Upper lobe of right lung (tissue), 1 donor: ENCODE results near the gene ZNF578. TPM values are rescaled to one million over a fixed set of nuclear protein-coding genes. Genes with fewer than 3 reads are reported as not detected.
"Not testable (repeated sequence)": the region's sequence is repeated elsewhere in the genome, so short reads cannot be mapped to it uniquely, and the experiment has no call there.

Experiments
- ATAC-seq: fragments of 200-7000 bp; cut with Tn5 transposase; one replicate; pipeline ENCODE4 v1.9.1; 2020; ENCODE audit warnings: mild to moderate bottlenecking, moderate library complexity
- DNase-seq: peaks from one replicate; pipeline ENCODE4 v3.0.0-alpha.2; 2020
- H3K27ac ChIP-seq: fragments of 200-600 bp; one replicate; pipeline ENCODE4 v1.8.0; 2022
- H3K27me3 ChIP-seq: fragments of 200-600 bp; one replicate; pipeline ENCODE4 v1.8.0; 2022; ENCODE audit warnings: mild to moderate bottlenecking
- H3K36me3 ChIP-seq: fragments of 200-600 bp; one replicate; pipeline ENCODE4 v1.8.0; 2022
- H3K4me1 ChIP-seq: fragments of 200-600 bp; one replicate; pipeline ENCODE4 v1.8.0; 2022
- H3K4me3 ChIP-seq: fragments of 200-600 bp; one replicate; pipeline ENCODE4 v1.8.0; 2022; ENCODE audit warnings: mild to moderate bottlenecking
- H3K9me3 ChIP-seq: fragments of 200-600 bp; one replicate; pipeline ENCODE4 v1.8.0; 2022
- intact Hi-C: fragments of 100-400 bp; cut with DNase I; formaldehyde crosslinking; loops from one replicate; pipeline ENCODE4 v1.11.0; 2022
- total RNA-seq: library from RNA; stranded (reverse); fragmentation: NEBNext Ultra II Directional; extraction: Animal tissue kit (Norgen Biotek cat#: 25700); gene quantifications from one replicate; pipeline ENCODE4 v1.2.1, GENCODE V29; 2021
- TF ChIP-seq, protein P1 (sequence below): fragments of 200-600 bp; IDR thresholded peaks from one replicate; pipeline ENCODE4 v1.8.0; 2022; ENCODE audit warnings: antibody characterized with exemption
- donor health status: DM: no; HTN: yes; CAD: no; lungs with severe emphysema.

Gene ZNF578
- total RNA-seq, 1 donor from 2014 or later: 1.5 TPM

DNA sequence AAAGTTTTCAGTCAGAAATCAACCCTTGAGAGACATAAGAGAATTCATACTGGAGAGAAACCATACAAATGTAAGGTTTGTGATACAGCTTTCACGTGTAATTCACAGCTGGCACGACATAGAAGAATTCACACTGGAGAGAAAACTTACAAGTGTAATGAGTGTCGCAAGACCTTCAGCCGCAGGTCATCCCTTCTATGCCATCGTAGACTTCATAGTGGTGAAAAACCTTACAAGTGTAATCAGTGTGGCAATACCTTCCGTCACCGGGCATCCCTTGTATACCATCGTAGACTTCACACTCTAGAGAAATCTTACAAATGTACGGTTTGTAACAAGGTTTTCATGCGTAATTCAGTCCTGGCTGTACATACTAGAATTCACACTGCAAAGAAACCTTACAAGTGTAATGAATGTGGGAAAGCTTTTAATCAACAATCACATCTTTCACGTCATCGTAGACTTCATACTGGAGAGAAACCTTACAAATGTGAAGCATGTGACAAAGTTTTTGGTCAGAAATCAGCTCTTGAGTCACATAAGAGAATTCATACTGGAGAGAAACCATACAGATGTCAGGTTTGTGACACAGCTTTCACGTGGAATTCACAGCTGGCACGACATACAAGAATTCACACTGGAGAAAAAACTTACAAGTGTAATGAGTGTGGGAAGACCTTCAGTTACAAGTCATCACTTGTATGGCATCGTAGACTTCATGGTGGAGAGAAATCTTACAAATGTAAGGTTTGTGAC is 101.0 kb downstream of the ZNF578 start:
- H3K27me3 ChIP-seq: no peaks in the 10 kb centered on the region
- H3K27ac ChIP-seq: no peak overlapping the region
- DNase-seq: no peak
- peaks cover 69% of the 10 kb centered on the region for H3K9me3 ChIP-seq
- no peak for ATAC-seq
- intact Hi-C loops: no loop called here
- no peaks in the 10 kb centered on the region for H3K4me1 ChIP-seq
- TF ChIP-seq, protein P1, sequence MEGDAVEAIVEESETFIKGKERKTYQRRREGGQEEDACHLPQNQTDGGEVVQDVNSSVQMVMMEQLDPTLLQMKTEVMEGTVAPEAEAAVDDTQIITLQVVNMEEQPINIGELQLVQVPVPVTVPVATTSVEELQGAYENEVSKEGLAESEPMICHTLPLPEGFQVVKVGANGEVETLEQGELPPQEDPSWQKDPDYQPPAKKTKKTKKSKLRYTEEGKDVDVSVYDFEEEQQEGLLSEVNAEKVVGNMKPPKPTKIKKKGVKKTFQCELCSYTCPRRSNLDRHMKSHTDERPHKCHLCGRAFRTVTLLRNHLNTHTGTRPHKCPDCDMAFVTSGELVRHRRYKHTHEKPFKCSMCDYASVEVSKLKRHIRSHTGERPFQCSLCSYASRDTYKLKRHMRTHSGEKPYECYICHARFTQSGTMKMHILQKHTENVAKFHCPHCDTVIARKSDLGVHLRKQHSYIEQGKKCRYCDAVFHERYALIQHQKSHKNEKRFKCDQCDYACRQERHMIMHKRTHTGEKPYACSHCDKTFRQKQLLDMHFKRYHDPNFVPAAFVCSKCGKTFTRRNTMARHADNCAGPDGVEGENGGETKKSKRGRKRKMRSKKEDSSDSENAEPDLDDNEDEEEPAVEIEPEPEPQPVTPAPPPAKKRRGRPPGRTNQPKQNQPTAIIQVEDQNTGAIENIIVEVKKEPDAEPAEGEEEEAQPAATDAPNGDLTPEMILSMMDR: no peak
- peaks cover 31% of the 10 kb centered on the region for H3K36me3 ChIP-seq
- no peak overlapping the region for H3K4me3 ChIP-seq

DNA sequence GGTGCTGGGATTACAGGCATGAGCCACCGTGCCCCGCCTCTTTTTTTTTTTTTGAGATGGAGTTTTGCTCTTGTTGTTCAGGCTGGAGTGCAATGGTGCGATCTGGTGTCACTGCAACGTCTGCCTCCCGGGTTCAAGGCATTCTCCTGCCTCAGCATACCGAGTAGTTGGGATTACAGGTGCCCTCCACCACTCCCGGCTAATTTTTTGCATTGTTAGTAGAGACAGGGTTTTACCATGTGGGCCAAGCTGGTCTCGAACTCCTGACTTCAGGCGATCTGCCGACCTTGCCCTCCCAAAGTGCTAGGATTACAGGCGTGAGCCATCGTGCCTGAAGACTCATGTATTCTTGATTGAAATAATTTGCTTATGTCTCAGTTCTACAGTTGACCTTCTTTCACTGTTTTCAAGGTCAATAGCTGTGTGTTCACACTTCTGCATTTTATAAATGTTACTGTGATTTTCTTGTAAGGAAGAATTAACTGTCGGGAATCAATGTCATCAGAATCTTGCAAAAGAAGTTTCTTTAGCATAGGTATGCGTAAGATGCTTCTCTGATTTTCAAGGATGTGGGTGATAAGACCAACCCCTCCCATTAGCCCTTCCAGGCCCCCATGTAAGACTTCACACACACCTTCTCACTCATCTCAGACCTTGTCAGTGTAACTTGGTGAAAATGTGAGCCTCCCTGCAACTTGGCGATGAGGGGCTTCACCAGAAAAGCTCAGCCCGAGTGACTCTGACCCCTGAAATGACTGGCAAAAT is 104.1 kb downstream of the ZNF578 start:
- H3K4me1 ChIP-seq: no peaks in the 10 kb centered on the region
- H3K9me3 ChIP-seq: peaks cover 82% of the 10 kb centered on the region
- ATAC-seq (no peak), DNase-seq (no peak)
- no peaks in the 10 kb centered on the region for H3K27me3 ChIP-seq
- H3K4me3 ChIP-seq: no peak overlapping the region
- TF ChIP-seq, protein P1: no peak
- H3K27ac ChIP-seq: no peak overlapping the region
- intact Hi-C loops: no loop called here
- H3K36me3 ChIP-seq: peaks cover 23% of the 10 kb centered on the region

DNA sequence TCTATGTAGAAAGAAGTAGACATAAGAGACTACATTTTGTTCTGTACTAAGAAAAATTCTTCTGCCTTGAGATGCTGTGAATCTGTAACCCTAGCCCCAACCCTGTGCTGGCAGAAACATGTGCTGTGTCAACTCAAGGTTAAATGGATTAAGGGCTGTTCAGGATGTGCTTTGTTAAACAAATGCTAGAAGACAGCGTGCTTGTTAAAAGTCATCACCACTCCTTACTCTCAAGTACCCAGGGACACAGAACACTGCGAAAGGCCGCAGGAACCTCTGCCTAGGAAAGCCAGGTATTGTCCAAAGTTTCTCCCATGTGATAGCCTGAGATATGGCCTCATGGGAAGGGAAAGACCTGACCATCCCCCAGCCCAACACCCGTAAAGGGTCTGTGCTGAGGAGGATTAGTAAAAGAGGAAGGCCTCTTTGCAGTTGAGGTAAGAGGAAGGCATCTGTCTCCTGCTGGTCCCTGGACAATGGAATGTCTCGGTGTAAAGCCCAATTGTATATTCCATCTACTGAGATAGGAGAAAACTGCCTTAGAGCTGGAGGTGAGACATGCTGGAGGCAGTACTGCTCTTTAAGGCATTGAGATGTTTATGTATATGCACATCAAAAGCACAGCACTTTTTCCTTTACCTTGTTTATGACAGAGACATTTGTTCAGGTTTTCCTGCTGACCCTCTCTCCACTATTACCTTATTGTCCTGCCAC is 105.5 kb downstream of the ZNF578 start:
- H3K27me3 ChIP-seq, H3K36me3 ChIP-seq, ATAC-seq, intact Hi-C loops, DNase-seq, H3K27ac ChIP-seq, H3K4me1 ChIP-seq, H3K4me3 ChIP-seq: not testable (repeated sequence)
- H3K9me3 ChIP-seq: peaks cover 81% of the 10 kb centered on the region

GRCh38 chr19:52561611-52562010 is 108.3 kb downstream of the ZNF578 start:
- H3K4me1 ChIP-seq, ATAC-seq, H3K36me3 ChIP-seq, H3K4me3 ChIP-seq, H3K27me3 ChIP-seq, DNase-seq, intact Hi-C loops, H3K27ac ChIP-seq: not testable (repeated sequence)
- peaks cover 60% of the 10 kb centered on the region for H3K9me3 ChIP-seq

Other genes starting within 250 kb of the ZNF578 start
- gene ZNF766, start 184.0 kb upstream of the ZNF578 start, total RNA-seq: 17.5 TPM
- 8.8 TPM for gene ZNF480, start 156.4 kb upstream of the ZNF578 start, total RNA-seq
- gene ZNF610, start 117.3 kb upstream of the ZNF578 start, total RNA-seq: 2.5 TPM
- 17.8 TPM for gene ZNF880, start 83.6 kb upstream of the ZNF578 start, total RNA-seq
- 21.7 TPM for gene ZNF528, start 55.7 kb upstream of the ZNF578 start, total RNA-seq
- gene ZNF534, start 24.4 kb upstream of the ZNF578 start, total RNA-seq: 0.29 TPM
- gene ZNF808, start 74.1 kb downstream of the ZNF578 start, total RNA-seq: 33.3 TPM
- 18.5 TPM for gene ZNF701, start 116.7 kb downstream of the ZNF578 start, total RNA-seq
- gene ZNF83, start 184.8 kb downstream of the ZNF578 start, total RNA-seq: 43.7 TPM